ENCODE results near the gene ACAP1. TPM values are rescaled to one million over a fixed set of nuclear protein-coding genes. Genes with fewer than 3 reads are reported as not detected.

Gene ACAP1
- total and polyA plus RNA-seq, 9 of the 15 experiments (the other 6 are each of a cell fraction or from before 2014, with no cell fraction given): 0.15 to 8.5 (median 2.4) TPM

DNA sequence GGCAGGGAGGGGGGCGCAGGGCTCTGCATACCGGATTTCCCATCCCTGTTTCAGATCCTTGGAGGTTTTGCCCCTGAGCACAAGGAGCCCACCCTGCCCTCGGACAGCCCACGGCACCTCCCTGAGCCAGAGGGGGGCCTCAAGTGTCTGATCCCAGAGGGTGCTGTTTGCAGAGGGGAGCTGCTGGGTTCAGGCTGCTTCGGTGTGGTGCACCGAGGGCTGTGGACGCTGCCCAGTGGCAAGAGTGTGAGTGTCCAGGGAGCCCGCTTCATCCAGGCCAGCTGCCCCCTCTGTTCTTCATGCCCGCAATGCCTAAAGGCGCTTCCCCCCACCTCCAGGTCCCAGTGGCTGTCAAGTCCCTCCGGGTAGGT is 47.0 kb downstream of the ACAP1 start (continued):
- no peak for TF ChIP-seq POU5F1 (IDR thresholded peaks at IDR 0.05; ENCODE audit: borderline replicate concordance, low read depth, low read length, partially characterized antibody)
- TF ChIP-seq HDAC8 (tag; IDR thresholded peaks at IDR 0.05): no peak
- TF ChIP-seq, protein P1, sequence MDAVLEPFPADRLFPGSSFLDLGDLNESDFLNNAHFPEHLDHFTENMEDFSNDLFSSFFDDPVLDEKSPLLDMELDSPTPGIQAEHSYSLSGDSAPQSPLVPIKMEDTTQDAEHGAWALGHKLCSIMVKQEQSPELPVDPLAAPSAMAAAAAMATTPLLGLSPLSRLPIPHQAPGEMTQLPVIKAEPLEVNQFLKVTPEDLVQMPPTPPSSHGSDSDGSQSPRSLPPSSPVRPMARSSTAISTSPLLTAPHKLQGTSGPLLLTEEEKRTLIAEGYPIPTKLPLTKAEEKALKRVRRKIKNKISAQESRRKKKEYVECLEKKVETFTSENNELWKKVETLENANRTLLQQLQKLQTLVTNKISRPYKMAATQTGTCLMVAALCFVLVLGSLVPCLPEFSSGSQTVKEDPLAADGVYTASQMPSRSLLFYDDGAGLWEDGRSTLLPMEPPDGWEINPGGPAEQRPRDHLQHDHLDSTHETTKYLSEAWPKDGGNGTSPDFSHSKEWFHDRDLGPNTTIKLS (IDR thresholded peaks at IDR 0.05; ENCODE audit: borderline replicate concordance, low read depth): no peak

- no peak overlapping the region for H3K9ac ChIP-seq (ENCODE audit: insufficient read depth in 1 of 2, low read depth in 2 of 2, low read length in 2 of 2)
- no peaks in the 10 kb centered on the region for H3K27me3 ChIP-seq (ENCODE audit: control insufficient read depth in 2 of 2, insufficient read depth in 2 of 2, low read length in 2 of 2)
- no peak for ATAC-seq
- 94% methylated on average over 11 of the region's 65 CpGs for WGBS (ENCODE audit: insufficient coverage, low coverage, missing lambda C conversion rate)
- peaks cover 2% of the 10 kb centered on the region; the same call in 1 of the 3 replicates for H3K36me3 ChIP-seq (ENCODE audit: control insufficient read depth, insufficient read depth, low read length)
- H3K27ac ChIP-seq (ENCODE audit: extremely low read depth, low read depth, low read length): no peak overlapping the region
- FAIRE-seq: no peak
- no peak overlapping the region for H2AFZ ChIP-seq (ENCODE audit: low read depth, low read length)
- in situ Hi-C loops (cut with MboI) (no loop called here), intact Hi-C loops (cut with micrococcal nuclease) (no loop called here)
- H3K9me3 ChIP-seq (replicated peaks; ENCODE audit: control insufficient read depth, insufficient read depth, low read depth, low read length): peaks cover 2% of the 10 kb centered on the region; the same call in 1 of the 2 replicates
- H3K79me2 ChIP-seq (ENCODE audit: control insufficient read depth, insufficient read depth, low read length): no peaks in the 10 kb centered on the region; the same call in 2 of the 3 replicates
- DNase-seq (ENCODE audit: extremely low read depth in 1 of 4, low spot score in 3 of 4): no peak
- CTCF ChIA-PET (ENCODE audit: low intra/inter-chr PET ratio): no interaction called here
- H4K20me1 ChIP-seq (replicated peaks; ENCODE audit: control insufficient read depth, insufficient read depth, low read length): no peaks in the 10 kb centered on the region
- TF ChIP-seq CHD1 (IDR thresholded peaks at IDR 0.05; ENCODE audit: low read length) (no peak), SRSF7 (optimal IDR thresholded peaks at IDR 0.05; ENCODE audit: low read depth, low read length) (no peak), PHB (CRISPR knock-in tag; IDR thresholded peaks at IDR 0.05) (no peak), RFX1 (IDR thresholded peaks at IDR 0.05) (no peak)
- TF ChIP-seq, protein P2, sequence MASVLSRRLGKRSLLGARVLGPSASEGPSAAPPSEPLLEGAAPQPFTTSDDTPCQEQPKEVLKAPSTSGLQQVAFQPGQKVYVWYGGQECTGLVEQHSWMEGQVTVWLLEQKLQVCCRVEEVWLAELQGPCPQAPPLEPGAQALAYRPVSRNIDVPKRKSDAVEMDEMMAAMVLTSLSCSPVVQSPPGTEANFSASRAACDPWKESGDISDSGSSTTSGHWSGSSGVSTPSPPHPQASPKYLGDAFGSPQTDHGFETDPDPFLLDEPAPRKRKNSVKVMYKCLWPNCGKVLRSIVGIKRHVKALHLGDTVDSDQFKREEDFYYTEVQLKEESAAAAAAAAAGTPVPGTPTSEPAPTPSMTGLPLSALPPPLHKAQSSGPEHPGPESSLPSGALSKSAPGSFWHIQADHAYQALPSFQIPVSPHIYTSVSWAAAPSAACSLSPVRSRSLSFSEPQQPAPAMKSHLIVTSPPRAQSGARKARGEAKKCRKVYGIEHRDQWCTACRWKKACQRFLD (CRISPR knock-in tag; IDR thresholded peaks at IDR 0.05): no peak
- TF ChIP-seq, protein P3, sequence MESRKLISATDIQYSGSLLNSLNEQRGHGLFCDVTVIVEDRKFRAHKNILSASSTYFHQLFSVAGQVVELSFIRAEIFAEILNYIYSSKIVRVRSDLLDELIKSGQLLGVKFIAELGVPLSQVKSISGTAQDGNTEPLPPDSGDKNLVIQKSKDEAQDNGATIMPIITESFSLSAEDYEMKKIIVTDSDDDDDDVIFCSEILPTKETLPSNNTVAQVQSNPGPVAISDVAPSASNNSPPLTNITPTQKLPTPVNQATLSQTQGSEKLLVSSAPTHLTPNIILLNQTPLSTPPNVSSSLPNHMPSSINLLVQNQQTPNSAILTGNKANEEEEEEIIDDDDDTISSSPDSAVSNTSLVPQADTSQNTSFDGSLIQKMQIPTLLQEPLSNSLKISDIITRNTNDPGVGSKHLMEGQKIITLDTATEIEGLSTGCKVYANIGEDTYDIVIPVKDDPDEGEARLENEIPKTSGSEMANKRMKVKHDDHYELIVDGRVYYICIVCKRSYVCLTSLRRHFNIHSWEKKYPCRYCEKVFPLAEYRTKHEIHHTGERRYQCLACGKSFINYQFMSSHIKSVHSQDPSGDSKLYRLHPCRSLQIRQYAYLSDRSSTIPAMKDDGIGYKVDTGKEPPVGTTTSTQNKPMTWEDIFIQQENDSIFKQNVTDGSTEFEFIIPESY (CRISPR knock-in tag; IDR thresholded peaks at IDR 0.05): peak; percentile 65; the same call in 1 of the 2 replicates
- H3K9me1 ChIP-seq (ENCODE audit: control insufficient read depth, insufficient read depth, low read length): no peaks in the 10 kb centered on the region
- no peak overlapping the region for H3K4me3 ChIP-seq
- POLR2A ChIA-PET: no interaction called here
- peaks cover 8 to 18% of the 10 kb centered on the region in 2 experiments; a peak in 4 of 5 replicates for H3K4me1 ChIP-seq (replicated peaks in 1 of 2; ENCODE audit: control insufficient read depth in 2 of 2, insufficient read depth in 2 of 2, low read length in 2 of 2)
- H3K4me2 ChIP-seq (ENCODE audit: insufficient read depth, low read length): no peak overlapping the region
- no TSS peak for BruUV-seq (replicated peaks)
Measured at GRCh38 chr17:7383742-7384488, 47.6 kb downstream of the ACAP1 start.

All from K562 (cell line).